Measurements from ENCODE around the gene CACNA1B.

Gene CACNA1B

DNA sequence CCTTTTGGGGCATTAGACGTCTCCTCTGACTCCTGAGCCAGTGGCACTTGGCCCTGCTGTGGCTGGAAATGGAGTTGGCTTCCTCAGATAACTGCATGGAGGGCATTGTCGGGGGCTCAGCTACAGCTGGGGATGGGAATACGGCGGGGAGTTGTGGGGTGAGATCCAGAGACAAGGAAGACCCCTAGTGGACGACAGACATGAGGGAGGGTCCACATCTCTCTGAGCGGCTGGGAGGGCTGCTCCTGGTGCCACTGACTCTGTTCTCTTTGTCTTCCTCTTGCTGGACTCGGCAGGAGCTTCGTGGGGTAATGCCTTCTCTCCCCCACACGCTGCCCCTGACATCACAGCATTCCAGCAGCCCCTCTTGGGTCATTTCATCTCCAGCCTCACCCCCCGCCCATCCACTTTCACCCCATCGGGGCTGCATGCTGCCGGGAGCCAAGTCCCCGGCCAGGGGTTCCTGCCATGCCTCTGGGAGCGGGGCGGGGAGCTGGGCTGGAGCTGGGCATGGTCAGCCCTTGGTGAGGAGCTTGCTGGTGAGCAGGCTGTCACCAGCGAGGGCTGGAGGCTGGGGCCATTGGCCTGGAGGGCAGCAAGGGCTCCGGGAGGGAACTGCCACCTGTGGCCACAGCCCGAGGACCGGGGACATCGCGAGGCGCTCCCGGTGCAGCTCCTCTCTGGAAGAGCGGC, 172.3 kb downstream of the CACNA1B start:
- H3K4me1 ChIP-seq (ENCODE audit: control insufficient read depth, insufficient read depth, low read length): no peaks in the 10 kb centered on the region
- no peaks in the 10 kb centered on the region for H3K9me3 ChIP-seq (ENCODE audit: control insufficient read depth in 2 of 2, low read length in 2 of 2)
- peaks cover 0 to 4% of the 10 kb centered on the region in 2 donors for H3K27me3 ChIP-seq (ENCODE audit: control insufficient read depth in 1 of 2, insufficient read depth in 2 of 2, low read length in 2 of 2)
- H3K4me3 ChIP-seq (ENCODE audit: low read length in 2 of 2): no peak overlapping the region
- no peaks in the 10 kb centered on the region for H3K36me3 ChIP-seq (ENCODE audit: control insufficient read depth in 2 of 2, insufficient read depth in 2 of 2, low read length in 2 of 2)
- H3K9ac ChIP-seq (ENCODE audit: low read length in 2 of 2): no peak overlapping the region
- H3K27ac ChIP-seq (ENCODE audit: low read length): no peak overlapping the region

DNA sequence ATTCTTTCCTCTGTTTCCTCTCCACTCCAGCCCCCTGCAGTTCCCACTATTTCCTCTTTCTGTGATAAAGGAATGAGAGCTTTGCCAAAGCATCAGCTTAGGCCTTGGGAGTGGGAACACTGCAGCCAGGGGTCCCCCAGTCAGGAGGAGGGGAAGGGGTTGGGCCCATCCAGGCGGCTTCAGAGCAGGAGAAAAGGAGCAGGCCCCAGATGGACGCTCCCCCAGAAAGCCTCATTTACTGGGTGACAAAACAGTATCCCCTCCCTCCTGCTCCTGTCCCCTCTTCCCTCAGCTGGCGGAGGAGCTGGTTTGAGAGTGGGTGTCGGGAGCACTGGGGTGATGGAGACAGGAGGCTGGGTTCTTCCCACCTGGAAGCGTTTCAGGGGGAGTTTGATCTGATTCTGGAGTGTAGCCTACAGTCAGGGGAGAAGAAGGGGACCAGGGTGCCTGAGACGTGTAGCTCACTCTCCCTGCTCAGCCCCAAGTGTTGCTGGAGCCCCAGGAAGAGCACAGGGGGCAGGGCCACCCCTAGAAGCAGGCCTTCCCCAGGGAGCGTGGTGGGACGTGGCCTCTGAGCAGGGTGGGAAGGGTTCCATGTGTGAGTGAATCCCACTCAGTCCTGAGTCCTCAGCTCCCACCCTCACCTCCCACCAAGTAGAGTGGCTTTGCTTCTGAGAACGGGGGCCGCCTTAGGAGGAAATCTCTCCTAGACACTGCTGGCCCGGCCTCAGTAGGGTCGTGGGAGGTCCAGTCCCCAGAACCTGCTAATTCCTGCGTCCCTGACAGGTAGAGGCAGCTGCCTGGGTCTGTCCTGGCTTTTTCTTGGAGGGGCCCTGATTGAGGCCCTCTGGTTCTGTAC, 173.1 kb downstream of the CACNA1B start:
- peaks cover 0 to 4% of the 10 kb centered on the region in 2 donors for H3K27me3 ChIP-seq (ENCODE audit: control insufficient read depth in 1 of 2, insufficient read depth in 2 of 2, low read length in 2 of 2)
- H3K36me3 ChIP-seq (ENCODE audit: control insufficient read depth in 2 of 2, insufficient read depth in 2 of 2, low read length in 2 of 2): no peaks in the 10 kb centered on the region
- no peak overlapping the region for H3K9ac ChIP-seq (ENCODE audit: low read length in 2 of 2)

DNA sequence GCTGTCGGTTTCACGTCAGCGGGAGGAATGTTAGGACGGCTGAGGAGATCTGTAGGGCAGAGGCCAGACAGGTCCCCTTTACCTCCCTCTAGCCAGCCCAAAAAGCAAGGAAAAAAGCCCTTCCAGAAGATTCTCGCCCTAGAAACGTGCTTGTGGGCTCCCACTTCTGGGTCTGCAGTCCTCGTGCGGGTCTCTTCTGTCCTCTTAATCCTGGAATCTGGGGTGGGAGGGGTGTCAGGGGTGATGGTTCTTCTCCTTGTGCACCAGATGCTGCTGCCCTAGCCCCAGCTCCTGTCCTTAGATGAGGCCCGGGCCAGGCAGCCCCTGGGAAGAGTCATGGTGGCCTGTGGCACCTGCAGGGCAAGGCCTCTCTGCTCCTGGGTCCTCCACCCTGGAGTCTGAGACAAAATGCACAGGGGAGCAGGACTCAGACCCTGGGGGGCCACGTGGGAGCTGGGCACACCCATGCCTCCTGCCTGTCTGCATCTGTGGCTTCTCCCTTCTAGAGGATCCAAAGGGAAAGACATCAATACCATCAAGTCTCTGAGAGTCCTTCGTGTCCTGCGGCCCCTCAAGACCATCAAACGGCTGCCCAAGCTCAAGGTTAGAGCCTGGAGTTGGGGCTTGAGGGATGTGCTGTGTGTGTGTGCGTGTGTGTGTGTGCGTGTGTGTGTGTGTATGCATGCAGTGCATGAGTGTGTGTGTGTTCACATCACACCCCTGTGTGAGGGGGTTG, 174.2 kb downstream of the CACNA1B start:
- Histone ChIP-seq H3K9ac (ENCODE audit: low read length in 2 of 2) (no peak overlapping the region), H3K27ac (ENCODE audit: low read length) (no peak overlapping the region), H3K27me3 (ENCODE audit: control insufficient read depth in 1 of 2, insufficient read depth in 2 of 2, low read length in 2 of 2) (peaks cover 0 to 4% of the 10 kb centered on the region in 2 donors), H3K9me3 (ENCODE audit: control insufficient read depth in 2 of 2, low read length in 2 of 2) (no peaks in the 10 kb centered on the region), H3K4me3 (ENCODE audit: low read length in 2 of 2) (no peak overlapping the region), H3K36me3 (ENCODE audit: control insufficient read depth in 2 of 2, insufficient read depth in 2 of 2, low read length in 2 of 2) (no peaks in the 10 kb centered on the region), H3K4me1 (ENCODE audit: control insufficient read depth, insufficient read depth, low read length) (no peaks in the 10 kb centered on the region)

More for the DNA sequence above, 173.1 kb downstream of the CACNA1B start:
- H3K4me1 ChIP-seq (ENCODE audit: control insufficient read depth, insufficient read depth, low read length): no peaks in the 10 kb centered on the region
- H3K9me3 ChIP-seq (ENCODE audit: control insufficient read depth in 2 of 2, low read length in 2 of 2): no peaks in the 10 kb centered on the region
- no peak overlapping the region for H3K4me3 ChIP-seq (ENCODE audit: low read length in 2 of 2)
- no peak overlapping the region for H3K27ac ChIP-seq (ENCODE audit: low read length)

DNA sequence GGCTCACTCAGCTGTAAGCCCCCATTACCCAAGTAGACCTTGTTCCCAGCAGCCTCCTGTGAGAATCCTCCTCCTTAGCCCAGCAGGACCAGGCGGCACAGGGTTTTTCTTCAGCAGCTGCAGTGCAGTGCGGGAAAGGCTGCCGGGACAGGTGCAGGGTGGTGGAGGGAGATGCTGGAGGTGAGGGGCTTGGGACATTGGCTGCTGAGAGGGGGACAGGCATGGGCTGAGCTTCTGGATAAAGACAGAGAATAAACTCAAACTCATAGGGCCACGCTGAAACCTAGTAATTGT, 174.7 kb downstream of the CACNA1B start:
- H3K36me3 ChIP-seq (ENCODE audit: control insufficient read depth in 2 of 2, insufficient read depth in 2 of 2, low read length in 2 of 2): no peaks in the 10 kb centered on the region
- no peak overlapping the region for H3K4me3 ChIP-seq (ENCODE audit: low read length in 2 of 2)
- peaks cover 0 to 4% of the 10 kb centered on the region in 2 donors for H3K27me3 ChIP-seq (ENCODE audit: control insufficient read depth in 1 of 2, insufficient read depth in 2 of 2, low read length in 2 of 2)
- no peaks in the 10 kb centered on the region for H3K9me3 ChIP-seq (ENCODE audit: control insufficient read depth in 2 of 2, low read length in 2 of 2)
- H3K4me1 ChIP-seq (ENCODE audit: control insufficient read depth, insufficient read depth, low read length): no peaks in the 10 kb centered on the region
- no peak overlapping the region for H3K27ac ChIP-seq (ENCODE audit: low read length)
- no peak overlapping the region for H3K9ac ChIP-seq (ENCODE audit: low read length in 2 of 2)

DNA sequence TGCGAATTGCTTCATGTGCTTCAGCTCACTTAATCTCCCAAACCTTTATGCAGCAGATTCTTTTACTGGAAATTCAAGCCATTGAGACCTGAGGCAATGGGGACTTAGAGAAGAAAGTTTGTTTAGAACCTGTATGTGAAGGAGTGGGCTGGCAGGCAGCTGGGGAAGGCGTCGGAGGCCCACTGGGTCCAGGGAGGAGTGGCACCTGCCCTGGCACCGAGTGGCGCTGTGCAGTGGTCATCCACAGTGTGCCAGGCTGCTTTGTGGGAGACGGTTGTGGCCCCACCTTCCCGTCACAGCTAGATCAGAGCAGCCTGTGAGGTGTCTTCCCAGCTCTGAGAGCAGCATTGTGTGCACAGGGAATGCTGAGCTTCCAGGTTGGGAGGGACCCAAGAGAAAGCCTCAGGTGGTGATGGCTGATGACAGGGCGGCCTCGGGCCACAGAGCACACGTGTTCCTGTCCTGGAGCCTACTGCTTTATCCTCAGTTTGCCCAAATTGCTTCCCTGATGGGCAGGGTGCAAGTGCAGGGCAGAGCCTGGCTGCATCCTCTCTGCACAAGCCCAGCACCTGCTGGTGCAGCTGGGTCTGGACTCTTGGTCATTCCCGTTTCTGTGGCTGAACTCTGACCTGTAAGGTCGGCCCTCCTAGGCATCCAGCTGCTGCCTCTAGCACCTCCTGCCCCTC, 175.2 kb downstream of the CACNA1B start:
- Histone ChIP-seq H3K27me3 (ENCODE audit: control insufficient read depth in 1 of 2, insufficient read depth in 2 of 2, low read length in 2 of 2) (peaks cover 0 to 4% of the 10 kb centered on the region in 2 donors), H3K4me1 (ENCODE audit: control insufficient read depth, insufficient read depth, low read length) (no peaks in the 10 kb centered on the region), H3K9me3 (ENCODE audit: control insufficient read depth in 2 of 2, low read length in 2 of 2) (peaks cover 0 to 4% of the 10 kb centered on the region in 2 donors), H3K27ac (ENCODE audit: low read length) (no peak overlapping the region), H3K4me3 (ENCODE audit: low read length in 2 of 2) (no peak overlapping the region), H3K9ac (ENCODE audit: low read length in 2 of 2) (no peak overlapping the region), H3K36me3 (ENCODE audit: control insufficient read depth in 2 of 2, insufficient read depth in 2 of 2, low read length in 2 of 2) (no peaks in the 10 kb centered on the region)

DNA sequence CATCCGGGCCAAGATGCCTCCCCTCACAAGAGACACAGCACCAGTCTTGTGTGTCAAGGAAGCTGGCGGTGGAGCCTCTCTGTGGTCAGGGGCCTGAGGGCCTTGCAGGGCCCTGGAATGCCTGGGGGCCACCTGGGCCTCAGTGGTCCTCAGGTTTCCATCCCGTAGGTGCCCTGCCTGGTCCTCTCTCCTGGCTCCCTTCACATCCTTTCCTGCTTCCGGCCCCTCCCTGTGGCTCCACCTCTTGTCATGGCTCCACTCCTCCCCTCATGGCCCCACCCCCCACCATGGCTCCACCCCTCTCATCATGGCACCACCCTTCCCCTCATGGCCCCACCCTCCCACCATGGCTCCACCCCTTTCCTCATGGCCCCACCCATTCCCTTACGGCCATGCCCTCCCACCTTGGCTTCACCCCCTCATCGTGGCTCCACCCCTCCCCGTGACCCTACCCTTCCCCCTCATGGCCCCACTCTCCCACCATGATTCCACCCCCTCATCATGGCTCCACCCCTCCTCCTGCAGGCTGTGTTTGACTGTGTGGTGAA, 175.8 kb downstream of the CACNA1B start:
- no peaks in the 10 kb centered on the region for H3K4me1 ChIP-seq (ENCODE audit: control insufficient read depth, insufficient read depth, low read length)
- H3K9me3 ChIP-seq (ENCODE audit: control insufficient read depth in 2 of 2, low read length in 2 of 2): peaks cover 0 to 4% of the 10 kb centered on the region in 2 donors
- no peaks in the 10 kb centered on the region for H3K36me3 ChIP-seq (ENCODE audit: control insufficient read depth in 2 of 2, insufficient read depth in 2 of 2, low read length in 2 of 2)
- no peak overlapping the region for H3K4me3 ChIP-seq (ENCODE audit: low read length in 2 of 2)
- no peak overlapping the region for H3K27ac ChIP-seq (ENCODE audit: low read length)
- H3K27me3 ChIP-seq (ENCODE audit: control insufficient read depth in 1 of 2, insufficient read depth in 2 of 2, low read length in 2 of 2): peaks cover 0 to 4% of the 10 kb centered on the region in 2 donors
- H3K9ac ChIP-seq (ENCODE audit: low read length in 2 of 2): no peak overlapping the region

DNA sequence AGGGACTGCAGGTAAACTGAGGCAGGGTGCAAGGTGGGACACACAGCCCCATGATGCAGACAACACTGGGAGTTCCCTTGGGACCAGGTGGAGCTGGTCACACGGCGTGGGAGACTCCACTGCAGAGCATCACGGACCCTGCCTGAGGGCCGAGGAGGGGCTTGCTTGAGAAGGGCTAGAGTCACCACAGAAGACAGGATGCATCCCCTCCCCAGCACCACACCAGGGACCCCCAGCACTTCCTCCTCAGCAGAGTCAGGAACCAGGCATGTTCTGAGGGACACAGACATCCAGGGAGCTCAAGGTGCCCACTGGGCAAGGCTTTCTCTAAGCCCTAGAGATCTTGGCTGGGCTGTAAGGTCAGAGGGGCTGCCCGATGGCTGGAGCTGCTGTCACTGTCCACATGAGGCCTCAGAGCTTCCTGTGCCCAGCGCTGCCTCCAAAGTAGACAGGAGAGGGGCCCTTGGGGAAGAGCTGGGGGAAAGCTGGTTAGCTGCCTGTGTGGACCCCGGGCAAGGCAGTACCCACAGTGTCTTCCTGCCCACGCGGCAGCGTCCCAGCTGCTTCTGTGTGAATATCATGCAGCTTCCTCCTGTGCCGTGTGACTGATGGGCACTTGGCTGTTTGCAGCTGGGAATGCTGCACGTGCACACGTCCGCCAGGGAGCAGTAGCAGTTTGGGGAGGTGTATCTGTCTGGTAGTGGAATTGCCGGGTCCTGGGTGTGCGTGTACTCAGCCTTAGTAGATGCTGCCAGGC, 176.6 kb downstream of the CACNA1B start:
- no peaks in the 10 kb centered on the region for H3K4me1 ChIP-seq (ENCODE audit: control insufficient read depth, insufficient read depth, low read length)
- H3K27me3 ChIP-seq (ENCODE audit: control insufficient read depth in 1 of 2, insufficient read depth in 2 of 2, low read length in 2 of 2): peaks cover 0 to 4% of the 10 kb centered on the region in 2 donors
- no peaks in the 10 kb centered on the region for H3K36me3 ChIP-seq (ENCODE audit: control insufficient read depth in 2 of 2, insufficient read depth in 2 of 2, low read length in 2 of 2)
- peaks cover 0 to 4% of the 10 kb centered on the region in 2 donors for H3K9me3 ChIP-seq (ENCODE audit: control insufficient read depth in 2 of 2, low read length in 2 of 2)
- H3K4me3 ChIP-seq (ENCODE audit: low read length in 2 of 2): no peak overlapping the region
- no peak overlapping the region for H3K9ac ChIP-seq (ENCODE audit: low read length in 2 of 2)
- no peak overlapping the region for H3K27ac ChIP-seq (ENCODE audit: low read length)

DNA sequence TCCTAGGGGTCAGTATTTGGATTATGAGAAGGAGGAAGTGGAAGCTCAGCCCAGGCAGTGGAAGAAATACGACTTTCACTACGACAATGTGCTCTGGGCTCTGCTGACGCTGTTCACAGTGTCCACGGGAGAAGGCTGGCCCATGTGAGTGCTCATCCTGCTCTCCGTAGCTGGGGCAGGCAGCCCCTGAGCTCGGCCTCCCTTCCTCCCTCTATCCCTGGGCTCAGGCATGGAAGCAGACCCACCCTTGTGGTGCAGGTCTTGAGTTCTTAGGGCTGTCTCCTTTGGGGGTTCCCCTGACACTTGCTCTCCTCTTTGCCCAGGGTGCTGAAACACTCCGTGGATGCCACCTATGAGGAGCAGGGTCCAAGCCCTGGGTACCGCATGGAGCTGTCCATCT, 180.1 kb downstream of the CACNA1B start:
- Histone ChIP-seq H3K9me3 (ENCODE audit: control insufficient read depth in 2 of 2, low read length in 2 of 2) (peaks cover 0 to 4% of the 10 kb centered on the region in 2 donors), H3K27me3 (ENCODE audit: control insufficient read depth in 1 of 2, insufficient read depth in 2 of 2, low read length in 2 of 2) (no peaks in the 10 kb centered on the region), H3K4me3 (ENCODE audit: low read length in 2 of 2) (no peak overlapping the region), H3K36me3 (ENCODE audit: control insufficient read depth in 2 of 2, insufficient read depth in 2 of 2, low read length in 2 of 2) (no peaks in the 10 kb centered on the region), H3K27ac (ENCODE audit: low read length) (no peak overlapping the region), H3K4me1 (ENCODE audit: control insufficient read depth, insufficient read depth, low read length) (no peaks in the 10 kb centered on the region), H3K9ac (ENCODE audit: low read length in 2 of 2) (no peak overlapping the region)

DNA sequence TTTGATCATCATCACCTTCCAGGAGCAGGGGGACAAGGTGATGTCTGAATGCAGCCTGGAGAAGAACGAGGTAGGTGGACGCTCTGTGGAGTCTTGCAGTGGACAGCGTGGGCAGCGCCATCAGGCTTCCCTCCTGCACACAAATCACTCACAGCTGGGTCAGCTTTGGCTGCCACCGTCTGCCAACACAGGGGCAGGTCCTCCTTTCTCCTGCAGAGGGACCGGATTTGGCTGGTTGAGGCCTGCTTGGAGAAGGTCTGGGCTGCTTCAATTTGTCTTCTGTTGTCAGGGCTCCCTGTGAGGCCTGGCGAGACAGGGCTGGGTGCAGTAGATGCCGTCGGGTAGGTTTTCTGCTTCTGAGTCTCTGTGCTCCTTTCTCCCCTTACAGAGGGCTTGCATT, 180.6 kb downstream of the CACNA1B start:
- Histone ChIP-seq H3K36me3 (ENCODE audit: control insufficient read depth in 2 of 2, insufficient read depth in 2 of 2, low read length in 2 of 2) (no peaks in the 10 kb centered on the region), H3K9ac (ENCODE audit: low read length in 2 of 2) (no peak overlapping the region), H3K9me3 (ENCODE audit: control insufficient read depth in 2 of 2, low read length in 2 of 2) (peaks cover 0 to 4% of the 10 kb centered on the region in 2 donors), H3K27me3 (ENCODE audit: control insufficient read depth in 1 of 2, insufficient read depth in 2 of 2, low read length in 2 of 2) (no peaks in the 10 kb centered on the region), H3K4me3 (ENCODE audit: low read length in 2 of 2) (no peak overlapping the region), H3K4me1 (ENCODE audit: control insufficient read depth, insufficient read depth, low read length) (no peaks in the 10 kb centered on the region), H3K27ac (ENCODE audit: low read length) (no peak overlapping the region)

Measured in stomach smooth muscle (tissue), 2 donors.